Measurements from ENCODE around the gene SC5D.
A peak's percentile ranks its signal among the peaks of the same experiment; 100 is the strongest.

Gene SC5D

GRCh38 chr11:121291319-121291718 lies 1.3 kb upstream of the SC5D start:
- POLR2A ChIA-PET = no interaction called here
- CTCF ChIA-PET = interaction anchor here (0.7 kb wide), 1 partner anchor 682 kb away, joined by 3 read pairs; no protein-coding TSS in a partner anchor

GRCh38 chr11:121291896-121292494 lies 576 bp upstream of the SC5D start:
- Histone ChIP-seq H3K9me3 (ENCODE audit: control insufficient read depth, insufficient read depth, low read depth, low read length) (no peaks in the 10 kb centered on the region), H3K27ac (ENCODE audit: extremely low read depth, low read depth, low read length) (peak overlapping the region; percentile 79), H3K4me3 (ENCODE audit: low read depth, low read length) (peak overlapping the region; percentile 89), H3K4me1 (ENCODE audit: control insufficient read depth, insufficient read depth, low read length) (no peaks in the 10 kb centered on the region), H3K36me3 (ENCODE audit: control insufficient read depth in 2 of 2, insufficient read depth in 1 of 2, low read length in 2 of 2) (peaks cover 0 to 3% of the 10 kb centered on the region in 2 experiments; a peak in 1 of 3 replicates)
- ChIA-PET CTCF (interaction anchor here (0.6 to 0.8 kb wide), 3 partner anchors 42 to 301 kb away, joined by 3 read pairs; no protein-coding TSS in a partner anchor), POLR2A (interaction anchor here (0.6 to 1.4 kb wide), 14 partner anchors 9 to 1770 kb away, joined by 3 to 7 read pairs (median 4); partner anchors contain the start of gene HSPA8)
- TF ChIP-seq ZBTB17 (tag by site-specific recombination; IDR thresholded peaks at IDR 0.05) (peak; percentile 89), SCRT2 (tag by site-specific recombination; IDR thresholded peaks at IDR 0.05) (peak; percentile 72), SCRT1 (tag by site-specific recombination; IDR thresholded peaks at IDR 0.05; ENCODE audit: borderline replicate concordance) (peak; percentile 59; the same call in 1 of the 2 replicates), ZNF777 (tag by site-specific recombination; IDR thresholded peaks at IDR 0.05; ENCODE audit: borderline replicate concordance) (peak; percentile 25; the same call in 1 of the 2 replicates), ZNF354C (tag by site-specific recombination; IDR thresholded peaks at IDR 0.05; ENCODE audit: borderline replicate concordance, low read depth) (no peak), ZNF473 (tag by site-specific recombination; IDR thresholded peaks at IDR 0.05) (no peak)

More at GRCh38 chr11:121291319-121291718, 1.3 kb upstream of the SC5D start:
- Histone ChIP-seq H3K9me3 (ENCODE audit: control insufficient read depth, insufficient read depth, low read depth, low read length) (no peaks in the 10 kb centered on the region), H3K27ac (ENCODE audit: extremely low read depth, low read depth, low read length) (no peak overlapping the region), H3K4me1 (ENCODE audit: control insufficient read depth, insufficient read depth, low read length) (no peaks in the 10 kb centered on the region), H3K4me3 (ENCODE audit: low read depth, low read length) (no peak overlapping the region), H3K36me3 (ENCODE audit: control insufficient read depth in 2 of 2, insufficient read depth in 1 of 2, low read length in 2 of 2) (peaks cover 0 to 3% of the 10 kb centered on the region in 2 experiments; a peak in 1 of 3 replicates)
- TF ChIP-seq ZNF416 (tag by site-specific recombination; IDR thresholded peaks at IDR 0.05) (no peak), ZNF221 (tag by site-specific recombination; IDR thresholded peaks at IDR 0.05; ENCODE audit: borderline replicate concordance) (no peak), ZNF335 (tag by site-specific recombination; conservative IDR thresholded peaks at IDR 0.05) (no peak), ZNF701 (tag by site-specific recombination; IDR thresholded peaks at IDR 0.05) (no peak)

DNA sequence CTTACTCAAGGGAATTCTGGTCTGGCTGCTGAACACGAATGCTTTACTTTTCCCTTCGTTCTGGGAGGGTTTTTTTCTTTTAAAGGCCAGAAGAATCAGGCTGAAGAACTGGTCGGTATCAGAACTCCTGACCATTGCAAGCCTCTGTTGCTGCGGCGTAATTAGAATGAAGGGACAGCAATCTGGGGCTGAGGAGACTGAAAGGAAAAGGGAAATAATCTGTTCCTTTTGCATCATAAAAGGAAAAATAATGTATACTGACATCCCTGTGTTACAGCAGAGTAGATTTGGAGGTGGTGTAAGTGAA lies 670 bp downstream of the SC5D start:
- H3K4me1 ChIP-seq (ENCODE audit: control insufficient read depth, insufficient read depth, low read length) = no peaks in the 10 kb centered on the region
- H3K36me3 ChIP-seq (ENCODE audit: control insufficient read depth in 2 of 2, insufficient read depth in 1 of 2, low read length in 2 of 2) = peaks cover 0 to 3% of the 10 kb centered on the region in 2 experiments; a peak in 1 of 3 replicates
- CTCF ChIA-PET = interaction anchor here (1.0 kb wide), 1 partner anchor 43 kb away, joined by 4 read pairs; no protein-coding TSS in a partner anchor
- H3K4me3 ChIP-seq (ENCODE audit: low read depth, low read length) = peak overlapping the region; percentile 89
- peak; percentile 4; the same call in 1 of the 2 replicates for TF ChIP-seq ZNF335 (tag by site-specific recombination; conservative IDR thresholded peaks at IDR 0.05)
- TF ChIP-seq, protein P1, sequence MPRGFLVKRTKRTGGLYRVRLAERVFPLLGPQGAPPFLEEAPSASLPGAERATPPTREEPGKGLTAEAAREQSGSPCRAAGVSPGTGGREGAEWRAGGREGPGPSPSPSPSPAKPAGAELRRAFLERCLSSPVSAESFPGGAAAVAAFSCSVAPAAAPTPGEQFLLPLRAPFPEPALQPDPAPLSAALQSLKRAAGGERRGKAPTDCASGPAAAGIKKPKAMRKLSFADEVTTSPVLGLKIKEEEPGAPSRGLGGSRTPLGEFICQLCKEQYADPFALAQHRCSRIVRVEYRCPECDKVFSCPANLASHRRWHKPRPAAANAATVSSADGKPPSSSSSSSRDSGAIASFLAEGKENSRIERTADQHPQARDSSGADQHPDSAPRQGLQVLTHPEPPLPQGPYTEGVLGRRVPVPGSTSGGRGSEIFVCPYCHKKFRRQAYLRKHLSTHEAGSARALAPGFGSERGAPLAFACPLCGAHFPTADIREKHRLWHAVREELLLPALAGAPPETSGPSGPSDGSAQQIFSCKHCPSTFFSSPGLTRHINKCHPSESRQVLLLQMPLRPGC (tag by site-specific recombination; IDR thresholded peaks at IDR 0.05) = no peak
- no peak for TF ChIP-seq ZFP3 (tag by site-specific recombination; IDR thresholded peaks at IDR 0.05; ENCODE audit: low read depth)
- TF ChIP-seq ZNF391 (tag by site-specific recombination; IDR thresholded peaks at IDR 0.05; ENCODE audit: borderline replicate concordance, low read depth) = no peak
- TF ChIP-seq ZNF114 (tag by site-specific recombination; IDR thresholded peaks at IDR 0.05) = no peak
- TF ChIP-seq, protein P2, sequence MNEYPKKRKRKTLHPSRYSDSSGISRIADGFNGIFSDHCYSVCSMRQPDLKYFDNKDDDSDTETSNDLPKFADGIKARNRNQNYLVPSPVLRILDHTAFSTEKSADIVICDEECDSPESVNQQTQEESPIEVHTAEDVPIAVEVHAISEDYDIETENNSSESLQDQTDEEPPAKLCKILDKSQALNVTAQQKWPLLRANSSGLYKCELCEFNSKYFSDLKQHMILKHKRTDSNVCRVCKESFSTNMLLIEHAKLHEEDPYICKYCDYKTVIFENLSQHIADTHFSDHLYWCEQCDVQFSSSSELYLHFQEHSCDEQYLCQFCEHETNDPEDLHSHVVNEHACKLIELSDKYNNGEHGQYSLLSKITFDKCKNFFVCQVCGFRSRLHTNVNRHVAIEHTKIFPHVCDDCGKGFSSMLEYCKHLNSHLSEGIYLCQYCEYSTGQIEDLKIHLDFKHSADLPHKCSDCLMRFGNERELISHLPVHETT (tag by site-specific recombination; IDR thresholded peaks at IDR 0.05) = no peak
- peak; percentile 52 for TF ChIP-seq PRDM1 (tag by site-specific recombination; IDR thresholded peaks at IDR 0.05)
- no peak for TF ChIP-seq ZNF670 (tag by site-specific recombination; IDR thresholded peaks at IDR 0.05; ENCODE audit: low read depth)
- TF ChIP-seq ZNF239 (tag by site-specific recombination; IDR thresholded peaks at IDR 0.05) = no peak
- TF ChIP-seq ZNF488 (tag by site-specific recombination; IDR thresholded peaks at IDR 0.05) = no peak
- H3K27ac ChIP-seq (ENCODE audit: extremely low read depth, low read depth, low read length) = peak overlapping the region; percentile 79; the same call in 1 of the 2 replicates
- H3K9me3 ChIP-seq (ENCODE audit: control insufficient read depth, insufficient read depth, low read depth, low read length) = no peaks in the 10 kb centered on the region
- POLR2A ChIA-PET = no interaction called here
